Fibroblast of the aortic adventitia (primary cell): ENCODE results near the gene DUSP8. TPM values are rescaled to one million over a fixed set of nuclear protein-coding genes. Genes with fewer than 3 reads are reported as not detected.

ENCODE experiments used
- DNase-seq: peaks from one replicate; pipeline ENCODE4 v3.0.0-alpha.2; 2010; ENCODE audit warnings: low read depth
- H3K4me3 ChIP-seq: 2 replicates; pipeline ENCODE4 v1.5.1; 2011; ENCODE audit warnings: low read depth, mild to moderate bottlenecking, control low read depth, low read length, moderate library complexity
- total RNA-seq: library from RNA; depleted of rRNA; stranded (reverse); fragments of >200 nt; gene quantifications from 2 replicates; pipeline ENCODE4 v1.2.3, GENCODE V29; 2012; ENCODE audit warnings: low replicate concordance
- TF ChIP-seq, protein P1 (sequence below): IDR thresholded peaks from 2 replicates; pipeline ENCODE4 v1.5.1; 2011; ENCODE audit warnings: mild to moderate bottlenecking, low read length, control low read depth, inconsistent platforms; ENCODE audit not compliant: insufficient read depth

Gene DUSP8
- total RNA-seq, 1 donor: 0.36 TPM

DNA sequence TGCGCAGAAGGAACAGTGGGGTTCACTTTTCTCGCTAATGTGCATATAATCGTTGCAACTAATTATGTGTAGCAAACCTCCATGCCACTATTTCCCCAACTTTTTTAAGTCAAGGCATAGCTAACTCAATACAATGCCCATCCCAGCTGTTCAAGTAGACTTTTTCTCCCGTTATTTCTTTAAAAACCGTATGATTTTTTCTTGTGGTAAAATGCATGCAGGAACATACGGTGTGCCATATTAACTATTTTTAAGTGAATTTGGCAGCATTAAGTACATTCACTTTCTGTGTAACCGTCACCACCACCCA lies 2.8 kb upstream of the DUSP8 start:
- DNase-seq: no peak
- TF ChIP-seq, protein P1, sequence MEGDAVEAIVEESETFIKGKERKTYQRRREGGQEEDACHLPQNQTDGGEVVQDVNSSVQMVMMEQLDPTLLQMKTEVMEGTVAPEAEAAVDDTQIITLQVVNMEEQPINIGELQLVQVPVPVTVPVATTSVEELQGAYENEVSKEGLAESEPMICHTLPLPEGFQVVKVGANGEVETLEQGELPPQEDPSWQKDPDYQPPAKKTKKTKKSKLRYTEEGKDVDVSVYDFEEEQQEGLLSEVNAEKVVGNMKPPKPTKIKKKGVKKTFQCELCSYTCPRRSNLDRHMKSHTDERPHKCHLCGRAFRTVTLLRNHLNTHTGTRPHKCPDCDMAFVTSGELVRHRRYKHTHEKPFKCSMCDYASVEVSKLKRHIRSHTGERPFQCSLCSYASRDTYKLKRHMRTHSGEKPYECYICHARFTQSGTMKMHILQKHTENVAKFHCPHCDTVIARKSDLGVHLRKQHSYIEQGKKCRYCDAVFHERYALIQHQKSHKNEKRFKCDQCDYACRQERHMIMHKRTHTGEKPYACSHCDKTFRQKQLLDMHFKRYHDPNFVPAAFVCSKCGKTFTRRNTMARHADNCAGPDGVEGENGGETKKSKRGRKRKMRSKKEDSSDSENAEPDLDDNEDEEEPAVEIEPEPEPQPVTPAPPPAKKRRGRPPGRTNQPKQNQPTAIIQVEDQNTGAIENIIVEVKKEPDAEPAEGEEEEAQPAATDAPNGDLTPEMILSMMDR: no peak

DNA sequence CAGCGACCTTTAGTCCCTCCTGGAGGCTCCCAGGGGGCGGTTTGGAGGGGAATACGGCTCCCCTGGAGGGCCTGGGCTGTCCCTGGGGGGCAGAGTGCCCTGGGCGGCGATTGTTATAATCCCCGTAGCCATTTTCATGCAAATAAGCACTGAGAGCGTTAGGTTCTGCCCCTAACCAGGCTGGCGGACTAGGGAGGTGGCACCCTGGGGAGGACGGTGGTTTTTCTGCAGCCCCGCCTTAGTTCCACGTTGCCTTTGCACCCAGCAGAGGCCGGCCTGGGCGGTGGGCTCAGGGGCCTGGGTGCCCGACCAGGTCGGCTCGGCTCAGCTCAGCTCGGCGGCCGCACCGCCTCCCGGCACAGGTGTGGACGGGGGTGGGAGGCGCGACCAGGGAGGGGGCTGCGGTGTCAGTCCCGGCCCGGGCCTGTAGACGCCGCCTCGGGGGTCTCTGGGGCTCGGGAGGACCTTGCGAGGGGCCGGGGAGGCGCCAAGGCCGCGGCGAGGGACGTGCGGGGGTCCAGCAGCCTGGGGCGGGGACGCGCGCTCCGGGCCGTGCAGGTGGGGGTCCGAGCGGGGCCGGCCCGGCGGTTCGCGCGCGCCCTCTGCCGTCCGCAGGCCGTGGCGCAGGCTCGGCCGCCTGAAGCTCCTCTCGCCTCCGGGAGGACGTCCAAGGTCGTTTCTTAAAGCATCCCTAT lies 2.3 kb upstream of the DUSP8 start:
- peak; percentile 46 for DNase-seq
- TF ChIP-seq, protein P1: peak; percentile 72
- no peak overlapping the region for H3K4me3 ChIP-seq

More for the DNA sequence above, 2.8 kb upstream of the DUSP8 start:
- no peak overlapping the region for H3K4me3 ChIP-seq

DNA sequence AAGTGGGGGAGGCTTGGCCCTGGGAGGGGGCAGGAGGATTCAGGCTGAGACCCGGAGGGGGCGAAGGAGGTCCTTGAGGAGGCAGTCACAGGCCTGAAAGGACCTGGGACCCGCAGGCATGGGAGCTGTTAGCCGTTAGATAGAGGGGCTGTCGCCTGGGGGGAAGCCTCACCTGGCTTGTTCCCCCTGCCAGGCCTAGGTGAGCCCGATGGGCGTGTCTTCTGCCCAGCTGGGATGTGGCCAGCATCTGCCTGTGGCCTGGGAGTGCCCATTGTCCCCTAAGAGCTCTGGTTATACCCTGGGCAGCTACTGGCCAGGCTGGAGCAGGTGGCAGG lies 1.8 kb upstream of the DUSP8 start:
- TF ChIP-seq, protein P1: no peak
- no peak for DNase-seq
- H3K4me3 ChIP-seq: no peak overlapping the region

DNA sequence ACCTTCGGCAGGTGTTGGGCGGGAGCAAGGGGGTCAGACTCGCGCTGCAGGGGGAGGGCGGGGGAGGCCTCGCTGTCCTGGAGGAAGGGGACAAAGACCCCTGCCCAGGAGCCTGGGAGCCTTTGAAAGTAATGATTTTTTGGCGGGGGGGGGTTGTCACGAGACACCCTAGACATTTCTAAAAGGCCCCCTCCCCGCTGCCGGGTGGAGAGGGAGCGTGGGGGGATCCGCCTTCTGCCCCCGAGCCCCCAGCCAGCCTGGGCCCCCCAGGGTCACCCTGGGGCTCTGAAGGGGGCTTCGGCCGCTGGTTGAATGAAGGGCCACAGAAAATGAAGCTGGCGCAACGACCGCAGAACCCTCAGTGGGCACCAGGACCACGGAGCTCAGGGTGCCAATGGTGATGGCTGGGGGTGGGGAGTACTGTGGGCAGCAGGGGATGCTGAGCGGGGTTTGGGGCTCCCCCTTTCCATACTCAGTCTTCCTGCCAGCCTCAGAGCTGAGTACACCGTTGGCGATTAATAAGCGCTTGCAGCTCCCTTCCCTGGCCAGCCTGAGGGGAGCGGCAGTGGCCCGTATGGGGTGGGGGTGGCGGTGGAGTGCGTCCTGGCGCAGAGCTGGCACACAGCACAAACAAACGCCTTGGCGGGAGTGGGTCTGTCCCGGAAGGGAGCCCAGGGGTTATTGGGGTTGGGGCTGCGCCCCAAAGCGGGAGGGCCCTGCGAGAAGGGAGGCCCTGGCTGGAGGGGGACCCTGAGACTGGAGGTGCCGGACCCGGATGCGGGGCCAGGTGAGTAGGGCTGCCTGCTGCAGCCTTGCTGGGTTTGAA lies 1.2 kb upstream of the DUSP8 start:
- DNase-seq: no peak
- H3K4me3 ChIP-seq: no peak overlapping the region
- TF ChIP-seq, protein P1: no peak

DNA sequence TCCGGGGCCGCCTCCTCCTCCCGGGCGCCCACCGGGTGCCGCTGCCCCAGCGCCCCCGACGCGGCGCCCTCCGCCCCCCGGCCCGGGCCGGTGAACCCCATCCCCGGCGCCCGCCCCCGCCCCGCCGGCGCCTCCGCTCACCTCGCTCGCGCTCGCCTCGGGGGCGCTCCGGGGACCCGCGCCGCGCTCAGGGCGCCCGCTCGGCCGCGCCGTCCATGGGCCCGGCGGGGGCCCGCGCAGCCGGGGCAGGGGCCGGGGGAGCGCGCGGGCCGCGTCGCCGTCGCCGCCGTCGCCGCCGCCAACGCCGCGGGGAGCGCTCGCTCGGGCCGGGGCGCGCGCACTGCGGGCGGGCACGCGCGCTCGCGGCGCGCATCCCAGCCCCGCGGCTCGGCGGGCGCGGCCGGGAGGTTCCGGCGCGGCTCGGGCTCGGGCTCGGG lies 293 bp downstream of the DUSP8 start:
- TF ChIP-seq, protein P1: no peak
- DNase-seq: no peak
- H3K4me3 ChIP-seq: peak overlapping the region; percentile 35

DNA sequence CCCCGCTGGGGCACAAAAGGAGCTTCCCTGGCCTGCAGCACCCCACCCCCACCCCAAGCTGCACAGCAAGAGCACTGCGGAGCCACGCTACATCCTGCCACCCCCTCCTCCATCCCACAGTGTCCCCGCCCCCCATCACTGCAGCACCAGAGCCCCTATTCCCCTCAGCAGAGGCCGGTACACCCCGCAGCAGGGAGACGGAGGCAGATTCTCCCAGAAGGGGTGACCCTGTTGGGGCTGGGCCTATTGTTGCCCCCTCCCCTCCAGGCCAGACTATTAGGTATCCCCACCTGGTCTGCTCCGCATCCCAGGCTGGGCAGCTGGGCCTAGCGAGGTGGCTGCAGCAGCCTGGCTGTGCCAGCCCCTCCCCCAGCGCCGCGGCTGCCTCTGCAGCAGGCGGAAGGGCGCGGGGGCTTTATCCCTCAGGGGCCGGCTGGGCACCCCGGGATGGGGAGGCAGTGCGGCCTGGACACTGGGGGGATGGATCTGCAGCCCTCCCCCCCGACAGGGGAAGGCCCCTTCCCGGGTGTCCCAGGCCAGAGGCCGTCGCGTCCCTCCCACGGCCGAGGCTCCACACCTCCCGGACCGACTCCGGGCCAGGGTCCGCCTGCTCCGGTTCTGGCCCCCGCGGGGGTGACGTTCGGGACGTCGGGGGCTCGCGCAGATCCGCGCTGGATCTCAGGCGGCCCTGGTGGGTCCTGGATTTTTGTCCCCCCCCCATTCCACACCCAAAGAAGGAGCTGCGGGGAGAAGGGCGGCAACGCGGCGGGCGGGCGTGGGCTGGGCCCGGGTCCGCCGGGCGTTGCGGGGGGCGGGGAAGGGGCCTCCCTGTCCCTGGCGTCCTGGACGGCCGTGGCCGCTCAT lies 943 bp downstream of the DUSP8 start:
- TF ChIP-seq, protein P1: no peak
- peak overlapping the region; percentile 35 for H3K4me3 ChIP-seq
- DNase-seq: no peak
